ENCODE results near the gene PSME3IP1.
A peak's percentile ranks its signal among the peaks of the same experiment; 100 is the strongest.
"Not testable (repeated sequence)": the region's sequence is repeated elsewhere in the genome, so short reads cannot be mapped to it uniquely, and the experiment has no call there.

The PSME3IP1 gene

GRCh38 chr16:57189527-57189926 lies 3.7 kb upstream of the PSME3IP1 start:
- intact Hi-C loops (cut with micrococcal nuclease); H3K27ac Mint-ChIP-seq; H3K9me3 Mint-ChIP-seq: not testable (repeated sequence)

GRCh38 chr16:57188711-57189002 lies 2.8 kb upstream of the PSME3IP1 start:
- peaks cover 48% of the 10 kb centered on the region for H3K4me1 Mint-ChIP-seq (ENCODE audit: low read depth)
- H3K36me3 Mint-ChIP-seq (ENCODE audit: low read depth) = peaks cover 37% of the 10 kb centered on the region
- intact Hi-C loops (cut with micrococcal nuclease) = no loop called here
- H3K4me3 Mint-ChIP-seq = no peak overlapping the region
- H3K9me3 Mint-ChIP-seq = no peaks in the 10 kb centered on the region
- no peak overlapping the region for H3K27ac Mint-ChIP-seq
- no peaks in the 10 kb centered on the region for H3K27me3 Mint-ChIP-seq

More at GRCh38 chr16:57189527-57189926, 3.7 kb upstream of the PSME3IP1 start:
- H3K4me3 Mint-ChIP-seq, H3K27me3 Mint-ChIP-seq: not testable (repeated sequence)
- Mint-ChIP-seq H3K4me1 (ENCODE audit: low read depth) (peaks cover 40% of the 10 kb centered on the region), H3K36me3 (ENCODE audit: low read depth) (peaks cover 37% of the 10 kb centered on the region)

GRCh38 chr16:57187902-57188710 lies 2.3 kb upstream of the PSME3IP1 start:
- H3K4me3 Mint-ChIP-seq; H3K9me3 Mint-ChIP-seq; H3K27me3 Mint-ChIP-seq; intact Hi-C loops (cut with micrococcal nuclease); H3K27ac Mint-ChIP-seq: not testable (repeated sequence)
- peaks cover 50% of the 10 kb centered on the region for H3K4me1 Mint-ChIP-seq (ENCODE audit: low read depth)
- peaks cover 34% of the 10 kb centered on the region for H3K36me3 Mint-ChIP-seq (ENCODE audit: low read depth)

- Mint-ChIP-seq H3K4me1 (ENCODE audit: low read depth) (peaks cover 50% of the 10 kb centered on the region), H3K27ac (peak overlapping the region; percentile 93), H3K4me3 (peak overlapping the region; percentile 93), H3K27me3 (no peaks in the 10 kb centered on the region), H3K36me3 (ENCODE audit: low read depth) (peaks cover 34% of the 10 kb centered on the region), H3K9me3 (no peaks in the 10 kb centered on the region)
- intact Hi-C loops (cut with micrococcal nuclease) = loop anchor here (1.0 kb wide), 1 partner anchor 58 kb away; the partner anchor contains the start of gene ARL2BP
Observed at GRCh38 chr16:57186872-57187854, 1.3 kb upstream of the PSME3IP1 start.

- H3K27ac Mint-ChIP-seq = peak overlapping the region; percentile 93
- H3K36me3 Mint-ChIP-seq (ENCODE audit: low read depth) = peaks cover 38% of the 10 kb centered on the region
- peaks cover 45% of the 10 kb centered on the region for H3K4me1 Mint-ChIP-seq (ENCODE audit: low read depth)
- no peaks in the 10 kb centered on the region for H3K9me3 Mint-ChIP-seq
- H3K4me3 Mint-ChIP-seq = peak overlapping the region; percentile 93
- intact Hi-C loops (cut with micrococcal nuclease) = no loop called here
- H3K27me3 Mint-ChIP-seq = no peaks in the 10 kb centered on the region
Observed at GRCh38 chr16:57185446-57185944, 344 bp downstream of the PSME3IP1 start.

GRCh38 chr16:57184887-57185445 lies 873 bp downstream of the PSME3IP1 start:
- Mint-ChIP-seq H3K27ac (peak overlapping the region; percentile 93), H3K4me3 (peak overlapping the region; percentile 93), H3K4me1 (ENCODE audit: low read depth) (peaks cover 45% of the 10 kb centered on the region), H3K27me3 (no peaks in the 10 kb centered on the region), H3K36me3 (ENCODE audit: low read depth) (peaks cover 38% of the 10 kb centered on the region), H3K9me3 (no peaks in the 10 kb centered on the region)
- intact Hi-C loops (cut with micrococcal nuclease) = loop anchor here (5.0 kb wide), 1 partner anchor 103 kb away; no protein-coding TSS in a partner anchor

GRCh38 chr16:57184113-57184512 lies 1.7 kb downstream of the PSME3IP1 start:
- no peak overlapping the region for H3K4me3 Mint-ChIP-seq
- H3K27ac Mint-ChIP-seq = no peak overlapping the region
- peaks cover 32% of the 10 kb centered on the region for H3K36me3 Mint-ChIP-seq (ENCODE audit: low read depth)
- intact Hi-C loops (cut with micrococcal nuclease) = loop anchor here (5.0 kb wide), 1 partner anchor 102 kb away; no protein-coding TSS in a partner anchor
- H3K27me3 Mint-ChIP-seq = no peaks in the 10 kb centered on the region
- H3K4me1 Mint-ChIP-seq (ENCODE audit: low read depth) = peaks cover 45% of the 10 kb centered on the region
- no peaks in the 10 kb centered on the region for H3K9me3 Mint-ChIP-seq

- intact Hi-C loops (cut with micrococcal nuclease) = no loop called here
Observed at GRCh38 chr16:57179215-57179828, 6.5 kb downstream of the PSME3IP1 start.

GRCh38 chr16:57178793-57179212 lies 7.0 kb downstream of the PSME3IP1 start:
- Mint-ChIP-seq H3K27ac (no peak overlapping the region), H3K4me1 (ENCODE audit: low read depth) (peaks cover 3% of the 10 kb centered on the region), H3K4me3 (no peak overlapping the region), H3K36me3 (ENCODE audit: low read depth) (peaks cover 46% of the 10 kb centered on the region), H3K9me3 (no peaks in the 10 kb centered on the region), H3K27me3 (no peaks in the 10 kb centered on the region)
- intact Hi-C loops (cut with micrococcal nuclease) = no loop called here

More at GRCh38 chr16:57179215-57179828, 6.5 kb downstream of the PSME3IP1 start:
- peaks cover 9% of the 10 kb centered on the region for H3K4me1 Mint-ChIP-seq (ENCODE audit: low read depth)
- no peak overlapping the region for H3K27ac Mint-ChIP-seq
- peaks cover 41% of the 10 kb centered on the region for H3K36me3 Mint-ChIP-seq (ENCODE audit: low read depth)
- no peak overlapping the region for H3K4me3 Mint-ChIP-seq
- H3K9me3 Mint-ChIP-seq = no peaks in the 10 kb centered on the region
- no peaks in the 10 kb centered on the region for H3K27me3 Mint-ChIP-seq

- H3K36me3 Mint-ChIP-seq (ENCODE audit: low read depth) = peaks cover 52% of the 10 kb centered on the region
- H3K27me3 Mint-ChIP-seq = no peaks in the 10 kb centered on the region
- no peaks in the 10 kb centered on the region for H3K9me3 Mint-ChIP-seq
- no peak overlapping the region for H3K4me3 Mint-ChIP-seq
- intact Hi-C loops (cut with micrococcal nuclease) = no loop called here
- H3K27ac Mint-ChIP-seq = no peak overlapping the region
- H3K4me1 Mint-ChIP-seq (ENCODE audit: low read depth) = no peaks in the 10 kb centered on the region
Observed at GRCh38 chr16:57178196-57178595, 7.6 kb downstream of the PSME3IP1 start.

GRCh38 chr16:57175896-57176295 lies 9.9 kb downstream of the PSME3IP1 start:
- Mint-ChIP-seq H3K4me3 (no peak overlapping the region), H3K27ac (no peak overlapping the region), H3K4me1 (ENCODE audit: low read depth) (peaks cover 4% of the 10 kb centered on the region), H3K9me3 (no peaks in the 10 kb centered on the region), H3K27me3 (no peaks in the 10 kb centered on the region), H3K36me3 (ENCODE audit: low read depth) (peaks cover 71% of the 10 kb centered on the region)
- intact Hi-C loops (cut with micrococcal nuclease) = no loop called here

GRCh38 chr16:57172721-57173290 lies 13.0 kb downstream of the PSME3IP1 start:
- no peak overlapping the region for H3K4me3 Mint-ChIP-seq
- intact Hi-C loops (cut with micrococcal nuclease) = no loop called here
- H3K27me3 Mint-ChIP-seq = no peaks in the 10 kb centered on the region
- H3K27ac Mint-ChIP-seq = no peak overlapping the region
- H3K36me3 Mint-ChIP-seq (ENCODE audit: low read depth) = peaks cover 84% of the 10 kb centered on the region
- H3K9me3 Mint-ChIP-seq = no peaks in the 10 kb centered on the region
- peaks cover 7% of the 10 kb centered on the region for H3K4me1 Mint-ChIP-seq (ENCODE audit: low read depth)

- H3K4me3 Mint-ChIP-seq = no peak overlapping the region
- H3K27ac Mint-ChIP-seq = no peak overlapping the region
- intact Hi-C loops (cut with micrococcal nuclease) = loop anchor here (10.0 kb wide), 1 partner anchor 205 kb away; the partner anchor contains the start of gene CETP
- peaks cover 86% of the 10 kb centered on the region for H3K36me3 Mint-ChIP-seq (ENCODE audit: low read depth)
- no peaks in the 10 kb centered on the region for H3K9me3 Mint-ChIP-seq
- H3K4me1 Mint-ChIP-seq (ENCODE audit: low read depth) = peaks cover 26% of the 10 kb centered on the region
- H3K27me3 Mint-ChIP-seq = no peaks in the 10 kb centered on the region
Observed at GRCh38 chr16:57169327-57169726, 16.5 kb downstream of the PSME3IP1 start.
